H1 (cell line): Measurements from ENCODE around the gene F11R. TPM values are rescaled to one million over a fixed set of nuclear protein-coding genes. Genes with fewer than 3 reads are reported as not detected.

Experiments
- ASH2L ChIP-seq: fragments of 200-600, 300-600 bp; sonication (generic); IDR thresholded peaks from one replicate; pipeline ENCODE4 v1.7.1; 2017; ENCODE audit warnings: low read length
- CHD7 ChIP-seq: fragments of 300-600 bp; sonication (generic); IDR thresholded peaks from 2 replicates; pipeline ENCODE4 v1.7.1; 2012; ENCODE audit warnings: low read length, moderate library complexity, mild to moderate bottlenecking, inconsistent platforms; ENCODE audit not compliant: insufficient replicate concordance
- CREB1 ChIP-seq: IDR thresholded peaks from 2 replicates; pipeline ENCODE4 v1.6.1; 2012; ENCODE audit warnings: inconsistent platforms
- EGR1 ChIP-seq: IDR thresholded peaks from 2 replicates; pipeline ENCODE4 v1.6.1; 2011; ENCODE audit warnings: low read depth, low read length, borderline replicate concordance
- FOSL1 ChIP-seq: IDR thresholded peaks from 2 replicates; pipeline ENCODE4 v1.6.1; 2011; ENCODE audit warnings: mild to moderate bottlenecking, low read depth, low read length, moderate library complexity; ENCODE audit not compliant: insufficient read depth
- GTF2F1 ChIP-seq: IDR thresholded peaks from 2 replicates; pipeline ENCODE4 v1.6.1; 2012; ENCODE audit warnings: low read depth, low read length, improper control_type of control experiment, borderline replicate concordance
- HDAC6 ChIP-seq: IDR thresholded peaks from one replicate; pipeline ENCODE4 v1.7.1; 2012; ENCODE audit warnings: low read depth, mild to moderate bottlenecking, inconsistent platforms, low read length, moderate library complexity
- POLR2A ChIP-seq, 2 experiments: IDR thresholded peaks; 1 replicate in 1 of 2; 2 replicates in 1 of 2; pipeline ENCODE4 v1.6.1; 2011; ENCODE audit warnings: low read depth in 2 of 2, low read length in 2 of 2, mild to moderate bottlenecking in 2 of 2; ENCODE audit errors: control extremely low read depth in 1 of 2
- POLR2AphosphoS5 ChIP-seq: IDR thresholded peaks from 2 replicates; pipeline ENCODE4 v1.6.1; 2011; ENCODE audit warnings: low read depth, low read length
- TCF12 ChIP-seq: IDR thresholded peaks from 2 replicates; pipeline ENCODE4 v1.6.1; 2011; ENCODE audit warnings: low read depth, mild to moderate bottlenecking, low read length
- YY1 ChIP-seq: IDR thresholded peaks from 2 replicates; pipeline ENCODE4 v1.6.1; 2011; ENCODE audit warnings: low read depth, mild to moderate bottlenecking, low read length
- polyA plus RNA-seq, 7 experiments: library from polyadenylated mRNA; depleted of rRNA in 3 of 7; stranded (reverse) in 5 of 7; unstranded in 2 of 7; fragments of >200 nt in 5 of 7; fragments of 200-250 nt in 2 of 7; gene quantifications; 1 replicate in 5 of 7; 2 replicates in 1 of 7; 4 replicates in 1 of 7; pipeline versions ENCODE4 v1.2.1 to v1.2.3, GENCODE V29; 2011 to 2013; ENCODE audit warnings: missing spikeins in 2 of 7, mixed read lengths in 2 of 7
- total RNA-seq: library from RNA; stranded (reverse); fragmentation: NEBNext Ultra II Directional; extraction: Animal tissue kit (Norgen Biotek cat#: 25700); gene quantifications from 2 replicates; pipeline ENCODE4 v1.2.1, GENCODE V29; 2021

Gene F11R
- total and polyA plus RNA-seq, 2 of the 8 experiments (the other 6 are each of a cell fraction or from before 2014, with no cell fraction given): 159 to 200 TPM

GRCh38 chr1:160981584-160982411 is 39.2 kb downstream of the F11R start (continued):
- TF ChIP-seq CHD7 (no peak), EGR1 (no peak), HDAC6 (no peak), GTF2F1 (no peak), YY1 (no peak; the same call in 1 of the 2 replicates), FOSL1 (no peak), ASH2L (peak; percentile 85), POLR2A (IDR thresholded peaks at IDR 0.05; ENCODE audit: control extremely low read depth in 1 of 2, low read depth in 2 of 2, low read length in 2 of 2) (peak in 1 of 2 experiments; percentile 43; a peak in 1 of 3 replicates), CREB1 (no peak), POLR2AphosphoS5 (peak; percentile 58), TCF12 (no peak)
